GM12865 (cell line): Measurements from ENCODE around the gene STN1.

Experiments
- DNase-seq: peaks from one replicate; pipeline ENCODE4 v3.0.0; 2010; ENCODE audit warnings: low read depth
- H3K4me3 ChIP-seq: 2 replicates; pipeline ENCODE4 v1.5.1; 2011; ENCODE audit warnings: mild to moderate bottlenecking, low read depth, low read length, control low read depth
- CTCF ChIP-seq: IDR thresholded peaks from 2 replicates; pipeline ENCODE4 v1.5.1; 2011; ENCODE audit warnings: low read length, control low read depth, low read depth, inconsistent platforms; ENCODE audit not compliant: insufficient read depth; ENCODE audit errors: missing control alignments

STN1 gene

GRCh38 chr10:103936022-103936421 is 18.0 kb upstream of the STN1 start:
- no peak overlapping the region for H3K4me3 ChIP-seq
- no peak for TF ChIP-seq CTCF
- no peak for DNase-seq

- DNase-seq: no peak
- TF ChIP-seq CTCF: no peak
- H3K4me3 ChIP-seq: no peak overlapping the region
These were observed 16.3 kb upstream of the STN1 start for GRCh38 chr10:103934308-103934707.

DNA sequence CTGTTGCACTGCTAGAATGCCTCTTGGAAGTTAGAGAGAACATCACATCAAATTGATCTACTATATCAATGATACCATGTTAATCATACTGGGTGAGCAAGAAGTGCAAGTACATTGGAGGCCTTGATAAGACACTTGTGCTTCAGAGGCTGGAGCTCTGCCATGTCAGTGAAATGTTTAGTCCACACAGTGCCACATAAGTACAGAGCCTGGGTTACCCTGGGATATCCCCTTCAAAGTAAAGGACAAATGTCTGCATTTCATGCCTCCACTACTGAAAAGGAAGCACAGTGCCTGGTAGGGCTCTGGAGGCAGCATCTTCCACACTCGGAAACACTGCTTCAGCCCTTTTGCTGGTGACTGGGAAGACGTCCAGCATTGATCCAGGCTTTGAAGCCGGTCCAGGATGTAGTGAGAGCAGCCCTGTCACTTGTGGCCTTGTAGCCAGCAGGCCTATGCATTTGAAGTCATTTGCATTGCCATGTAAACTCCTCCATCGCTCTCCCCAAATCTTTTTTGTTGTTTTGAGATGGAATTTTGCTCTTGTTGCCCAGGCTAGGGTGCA is 15.7 kb upstream of the STN1 start:
- no peak overlapping the region for H3K4me3 ChIP-seq
- TF ChIP-seq CTCF: no peak
- DNase-seq: no peak

GRCh38 chr10:103932971-103933370 is 15.0 kb upstream of the STN1 start:
- TF ChIP-seq CTCF: no peak
- DNase-seq: no peak
- no peak overlapping the region for H3K4me3 ChIP-seq

- TF ChIP-seq CTCF: no peak
- H3K4me3 ChIP-seq: no peak overlapping the region
- no peak for DNase-seq
These were observed 14.3 kb upstream of the STN1 start for GRCh38 chr10:103932271-103932670.

DNA sequence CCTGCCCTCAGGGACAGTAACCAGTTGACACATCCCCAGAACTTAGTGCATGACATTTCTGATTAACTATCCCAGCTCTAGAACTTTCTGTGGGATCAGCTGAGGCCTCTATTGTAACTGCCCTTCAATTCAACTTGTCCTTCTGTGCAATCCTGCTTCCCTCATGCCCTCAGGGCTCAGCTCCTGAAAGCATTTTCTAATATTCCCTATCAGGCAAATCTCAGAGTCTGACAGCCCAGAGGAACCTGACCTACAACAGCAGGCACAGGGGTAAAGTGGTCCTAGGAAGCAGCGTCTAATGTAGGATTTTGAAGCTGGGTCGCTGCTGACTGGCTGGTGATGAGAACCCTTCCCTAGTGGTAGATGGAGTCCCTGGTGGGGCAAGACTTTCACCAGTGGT is 13.6 kb upstream of the STN1 start:
- H3K4me3 ChIP-seq: no peak overlapping the region
- no peak for DNase-seq
- TF ChIP-seq CTCF: no peak

- TF ChIP-seq CTCF: no peak
- no peak overlapping the region for H3K4me3 ChIP-seq
- DNase-seq: no peak
These were observed 12.9 kb upstream of the STN1 start for GRCh38 chr10:103930881-103931280.
